IMR-90 (cell line): ENCODE results near the gene TRIM46. TPM values are rescaled to one million over a fixed set of nuclear protein-coding genes. Genes with fewer than 3 reads are reported as not detected.
A peak's percentile ranks its signal among the peaks of the same experiment; 100 is the strongest.

ENCODE experiments used
- ATAC-seq: fragments of 200-7000 bp; cut with Tn5 transposase; 2 replicates; pipeline ENCODE4 v1.9.1; 2020; ENCODE audit warnings: low read depth, mild to moderate bottlenecking, moderate library complexity
- BruUV-seq: library from RNA; stranded (reverse); fragments of 400-500 nt; replicated peaks from 2 replicates; lab custom pipeline; 2021; lab: Mats Ljungman, UMichigan
- CTCF ChIA-PET: fragments of 300-600 bp; formaldehyde crosslinking; extraction: SDS; loops from one replicate; lab custom pipeline; 2021; ENCODE audit warnings: antibody characterized with exemption; lab: Yijun Ruan, JAX
- POLR2A ChIA-PET: fragments of 300-600 bp; sonication (Branson Sonifier 250); formaldehyde crosslinking; loops from one replicate; lab custom pipeline; 2022; ENCODE audit warnings: antibody characterized with exemption; ENCODE audit not compliant: unreplicated experiment; lab: Charles Lee
- DNase-seq: peaks from one replicate; pipeline ENCODE4 v3.0.0; 2013
- H2AFZ ChIP-seq: replicated peaks from 2 replicates; pipeline ENCODE3; 2013; ENCODE audit warnings: low read length, mild to moderate bottlenecking; ENCODE audit not compliant: poor library complexity
- H2AK5ac ChIP-seq: 2 replicates; pipeline ENCODE4 v1.6.1; 2013; ENCODE audit warnings: low read depth, low read length, inconsistent platforms
- H2AK9ac ChIP-seq: replicated peaks from 2 replicates; pipeline ENCODE3; 2013; ENCODE audit warnings: mild to moderate bottlenecking, low read depth, low read length, moderate library complexity; ENCODE audit not compliant: poor library complexity
- H2BK120ac ChIP-seq: 2 replicates; pipeline ENCODE4 v1.6.1; 2013; ENCODE audit warnings: low read depth, low read length, inconsistent platforms
- H2BK15ac ChIP-seq: 3 replicates; pipeline ENCODE4 v1.6.1; 2013; ENCODE audit warnings: low read depth, low read length, inconsistent platforms
- H2BK20ac ChIP-seq: 2 replicates; pipeline ENCODE4 v1.6.1; 2013; ENCODE audit warnings: low read depth, mild to moderate bottlenecking, inconsistent platforms, low read length, moderate library complexity
- H2BK5ac ChIP-seq: 2 replicates; pipeline ENCODE4 v1.6.1; 2013; ENCODE audit warnings: mild to moderate bottlenecking, low read depth, low read length, inconsistent platforms; ENCODE audit not compliant: poor library complexity, severe bottlenecking
- H3K14ac ChIP-seq: replicated peaks from 2 replicates; pipeline ENCODE4 v1.6.1; 2013; ENCODE audit warnings: low read depth, low read length, inconsistent platforms
- H3K18ac ChIP-seq: 2 replicates; pipeline ENCODE4 v1.6.1; 2013; ENCODE audit warnings: low read depth, low read length, control low read depth
- H3K23ac ChIP-seq: 2 replicates; pipeline ENCODE4 v1.6.1; 2013; ENCODE audit warnings: low read depth, low read length, inconsistent platforms
- H3K27ac ChIP-seq: 2 replicates; pipeline ENCODE4 v1.5.1; 2013; ENCODE audit warnings: mild to moderate bottlenecking, control low read depth, low read length; ENCODE audit not compliant: insufficient read depth
- H3K27me3 ChIP-seq: 2 replicates; pipeline ENCODE4 v1.6.1; 2013; ENCODE audit warnings: low read length; ENCODE audit not compliant: control insufficient read depth, insufficient read depth
- H3K36me3 ChIP-seq: 2 replicates; pipeline ENCODE4 v1.6.1; 2013; ENCODE audit warnings: low read length, mixed read lengths; ENCODE audit not compliant: control insufficient read depth, insufficient read depth
- H3K4ac ChIP-seq: 2 replicates; pipeline ENCODE4 v1.6.1; 2013; ENCODE audit warnings: low read depth, low read length, inconsistent platforms
- H3K4me1 ChIP-seq: 2 replicates; pipeline ENCODE4 v1.6.1; 2013; ENCODE audit warnings: low read length, mixed read lengths; ENCODE audit not compliant: control insufficient read depth, insufficient read depth
- H3K4me2 ChIP-seq: 2 replicates; pipeline ENCODE4 v1.6.1; 2013; ENCODE audit warnings: low read depth, mild to moderate bottlenecking, control low read depth, low read length, moderate library complexity
- H3K4me3 ChIP-seq: 2 replicates; pipeline ENCODE4 v1.5.1; 2013; ENCODE audit warnings: low read depth, mild to moderate bottlenecking, control low read depth, low read length, moderate library complexity; ENCODE audit not compliant: insufficient read depth
- H3K56ac ChIP-seq: 2 replicates; pipeline ENCODE4 v1.6.1; 2013; ENCODE audit warnings: low read length, inconsistent platforms; ENCODE audit not compliant: insufficient read depth; ENCODE audit errors: extremely low read depth
- H3K79me1 ChIP-seq, 2 experiments: 2 replicates each; pipeline ENCODE4 v1.6.1; 2013; ENCODE audit warnings: low read length in 2 of 2, inconsistent platforms in 1 of 2, low read depth in 1 of 2
- H3K9ac ChIP-seq: 2 replicates; pipeline ENCODE4 v1.6.1; 2013; ENCODE audit warnings: low read depth, low read length, control low read depth
- H3K9me1 ChIP-seq: 2 replicates; pipeline ENCODE4 v1.6.1; 2013; ENCODE audit warnings: low read length, inconsistent platforms; ENCODE audit not compliant: insufficient read depth
- H3K9me3 ChIP-seq: 2 replicates; pipeline ENCODE4 v1.6.1; 2013; ENCODE audit warnings: low read length; ENCODE audit not compliant: control insufficient read depth, insufficient read depth
- H4K20me1 ChIP-seq: 2 replicates; pipeline ENCODE4 v1.6.1; 2013; ENCODE audit warnings: low read length, inconsistent platforms; ENCODE audit not compliant: insufficient read depth
- H4K5ac ChIP-seq: 2 replicates; pipeline ENCODE4 v1.6.1; 2013; ENCODE audit warnings: mild to moderate bottlenecking, low read depth, low read length, control low read depth
- H4K8ac ChIP-seq, 2 experiments: 2 replicates each; pipeline ENCODE4 v1.6.1; 2013; ENCODE audit warnings: low read depth in 2 of 2, low read length in 2 of 2, control low read depth in 1 of 2, inconsistent platforms in 1 of 2
- H4K91ac ChIP-seq: 2 replicates; pipeline ENCODE4 v1.6.1; 2013; ENCODE audit warnings: low read depth, low read length, inconsistent platforms; ENCODE audit not compliant: insufficient read depth
- BHLHE40 ChIP-seq: fragments of 150-350 bp; IDR thresholded peaks from 2 replicates; pipeline ENCODE4 v1.6.1; 2016; ENCODE audit warnings: mild to moderate bottlenecking, low read depth, low read length
- CEBPB ChIP-seq: IDR thresholded peaks from 2 replicates; pipeline ENCODE4 v1.6.1; 2012; ENCODE audit warnings: low read depth, low read length, improper control_type of control experiment
- MAFK ChIP-seq: IDR thresholded peaks from 2 replicates; pipeline ENCODE4 v1.6.1; 2012; ENCODE audit warnings: low read depth, low read length, improper control_type of control experiment
- MXI1 ChIP-seq: IDR thresholded peaks from 2 replicates; pipeline ENCODE4 v1.6.1; 2012; ENCODE audit warnings: low read depth, mild to moderate bottlenecking, low read length, moderate library complexity, borderline replicate concordance
- NFE2L2 ChIP-seq: fragments of 150-350 bp; IDR thresholded peaks from 2 replicates; pipeline ENCODE4 v1.6.1; 2016; ENCODE audit warnings: low read depth, mild to moderate bottlenecking, low read length
- RAD21 ChIP-seq: IDR thresholded peaks from 2 replicates; pipeline ENCODE4 v1.6.1; 2012; ENCODE audit warnings: low read length, improper control_type of control experiment
- WGBS, 2 experiments: methylation state at CpG; one replicate each; pipeline versions ENCODE4 v1.1.5 to v1.1.7; 2013; ENCODE audit warnings: missing lambda C conversion rate in 2 of 2; ENCODE audit not compliant: insufficient read length in 1 of 2; ENCODE audit errors: extremely low coverage in 2 of 2; 5-methylcytosine and 5-hydroxymethylcytosine counted together
- dilution Hi-C: fragments of 300-500 bp; cut with HindIII; formaldehyde crosslinking; loops from one replicate; pipeline ENCODE4 v1.14.3; 2018; ENCODE audit warnings: low sequenced_read_pairs; ENCODE audit not compliant: unreplicated experiment
- in situ Hi-C: fragments of 300-500 bp; cut with MboI; formaldehyde crosslinking; loops from 3 replicates; pipeline ENCODE4 v1.14.3; 2019; ENCODE audit warnings: low sequenced_read_pairs, inconsistent platforms, mixed read lengths
- intact Hi-C: fragments of 100-400 bp; cut with micrococcal nuclease; formaldehyde crosslinking; loops from 2 replicates; pipeline ENCODE4 v1.10.0; 2022
- polyA plus RNA-seq, 3 experiments: library from polyadenylated mRNA; depleted of rRNA; stranded (reverse); fragments of >200 nt; gene quantifications; 2 replicates each; pipeline ENCODE4 v1.2.3, GENCODE V29; 2012; ENCODE audit warnings: low replicate concordance in 1 of 3
- total RNA-seq: library from RNA; depleted of rRNA; stranded (reverse); fragments of >200 nt; gene quantifications from 2 replicates; pipeline ENCODE4 v1.2.3, GENCODE V29; 2012

TRIM46 gene
- total and polyA plus RNA-seq, 2 of the 4 experiments (the other 2 are of a cell fraction) = 2.3 to 6.2 TPM

DNA sequence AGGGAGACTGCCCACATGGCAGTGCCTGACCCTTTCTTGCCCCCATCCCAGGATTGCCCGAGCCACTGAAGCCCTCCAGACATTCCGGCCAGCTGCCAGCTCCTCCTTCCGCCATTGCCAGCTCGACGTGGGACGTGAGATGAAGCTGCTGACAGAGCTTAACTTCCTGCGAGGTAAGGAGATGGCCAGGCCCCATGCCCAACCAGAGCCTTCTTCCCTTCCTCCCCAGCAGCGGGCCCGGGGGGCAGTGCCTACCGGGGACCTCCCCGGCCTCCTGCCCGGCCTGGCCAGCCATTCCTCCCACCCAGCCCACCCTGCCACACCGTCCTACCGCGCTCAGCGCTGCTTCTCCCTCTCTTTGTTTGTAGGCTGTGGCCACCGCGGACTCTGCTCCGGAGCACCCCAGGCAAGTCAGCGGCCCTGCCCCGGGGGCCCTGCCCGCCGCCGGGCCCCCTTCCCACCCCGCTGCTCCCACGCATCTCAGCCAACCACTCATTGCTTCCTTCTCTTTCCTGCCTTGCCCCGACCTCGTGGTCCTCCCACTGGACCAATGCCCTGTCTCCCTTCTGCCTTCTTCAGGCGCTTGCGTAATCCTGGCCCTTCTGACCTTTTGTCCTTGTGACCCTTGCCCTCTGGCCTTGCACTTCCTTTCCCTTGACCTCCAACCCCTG is 4.9 kb downstream of the TRIM46 start:
- DNase-seq (no peak), ATAC-seq (no peak)
- CTCF ChIA-PET = interaction anchor here (1.2 kb wide), 1 partner anchor 11 kb away, joined by 3 read pairs; no protein-coding TSS in a partner anchor
- Histone ChIP-seq H3K56ac (no peak overlapping the region), H3K9ac (no peak overlapping the region), H4K20me1 (no peaks in the 10 kb centered on the region), H3K23ac (no peak overlapping the region), H4K8ac (no peak overlapping the region), H3K4me3 (no peak overlapping the region), H3K27me3 (no peaks in the 10 kb centered on the region), H3K36me3 (peaks cover 43% of the 10 kb centered on the region), H2BK5ac (no peak overlapping the region), H3K4ac (no peak overlapping the region), H2AK9ac (no peak overlapping the region), H3K27ac (no peak overlapping the region), H3K79me1 (peaks cover 0 to 24% of the 10 kb centered on the region in 2 experiments; a peak in 3 of 4 replicates), H4K91ac (no peak overlapping the region), H3K9me3 (no peaks in the 10 kb centered on the region), H3K9me1 (peaks cover 2% of the 10 kb centered on the region; the same call in 1 of the 2 replicates), H3K18ac (no peak overlapping the region), H3K4me2 (no peak overlapping the region), H2AFZ (no peak overlapping the region), H3K4me1 (no peaks in the 10 kb centered on the region; the same call in none of the 2 replicates), H2BK15ac (no peak overlapping the region), H2AK5ac (no peak overlapping the region), H4K5ac (no peak overlapping the region), H3K14ac (no peak overlapping the region), H2BK20ac (no peak overlapping the region), H2BK120ac (no peak overlapping the region)
- intact Hi-C loops (loop anchor here (10.0 kb wide), 2 partner anchors 204 to 416 kb away; partner anchors contain the start of genes CKS1B and SHC1), in situ Hi-C loops (no loop called here), dilution Hi-C loops (no loop called here)
- TF ChIP-seq CEBPB (peak; percentile 49; the same call in 1 of the 2 replicates), BHLHE40 (no peak), MXI1 (no peak), RAD21 (no peak), MAFK (no peak), NFE2L2 (no peak)
- POLR2A ChIA-PET = no interaction called here
- no TSS peak for BruUV-seq
- 91% methylated on average over 9 of the region's 30 CpGs; no CpG with 5 or more reads in 1 of the 2 experiments for WGBS, 2 experiments
